ENCODE measurements around the gene ABCF3. TPM values are rescaled to one million over a fixed set of nuclear protein-coding genes. Genes with fewer than 3 reads are reported as not detected.

The ABCF3 gene
- total and polyA plus RNA-seq, 2 of the 13 experiments (the other 11 are each of a cell fraction or from before 2014, with no cell fraction given): 38.8 to 46.5 TPM

DNA sequence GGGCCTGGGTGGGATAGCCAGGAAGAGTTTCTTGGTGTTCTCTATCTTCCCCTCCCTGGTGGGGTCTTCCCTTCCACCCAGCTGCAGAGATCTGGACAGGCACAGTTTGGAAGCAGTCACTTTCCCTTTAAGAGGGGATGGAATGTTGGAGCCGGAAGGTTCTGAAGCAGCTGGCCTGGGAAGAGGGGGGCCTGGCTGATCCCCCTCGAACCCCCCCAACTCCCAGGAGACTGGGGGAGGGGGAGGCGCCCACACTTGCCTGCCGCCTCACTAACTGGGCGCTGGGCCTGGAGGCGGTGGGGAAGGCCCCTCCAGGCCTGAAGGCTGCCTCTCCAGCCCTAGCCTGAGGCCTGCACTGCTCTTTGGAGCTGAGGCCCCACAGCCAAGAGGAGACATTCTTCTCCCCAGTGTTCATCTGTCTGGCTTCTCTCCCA, 29.5 kb upstream of the ABCF3 start (continued):
- TF ChIP-seq SUZ12 (IDR thresholded peaks at IDR 0.05; ENCODE audit: low read depth, low read length): no peak
- TF ChIP-seq, protein P1, sequence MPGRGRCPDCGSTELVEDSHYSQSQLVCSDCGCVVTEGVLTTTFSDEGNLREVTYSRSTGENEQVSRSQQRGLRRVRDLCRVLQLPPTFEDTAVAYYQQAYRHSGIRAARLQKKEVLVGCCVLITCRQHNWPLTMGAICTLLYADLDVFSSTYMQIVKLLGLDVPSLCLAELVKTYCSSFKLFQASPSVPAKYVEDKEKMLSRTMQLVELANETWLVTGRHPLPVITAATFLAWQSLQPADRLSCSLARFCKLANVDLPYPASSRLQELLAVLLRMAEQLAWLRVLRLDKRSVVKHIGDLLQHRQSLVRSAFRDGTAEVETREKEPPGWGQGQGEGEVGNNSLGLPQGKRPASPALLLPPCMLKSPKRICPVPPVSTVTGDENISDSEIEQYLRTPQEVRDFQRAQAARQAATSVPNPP (CRISPR knock-in tag; IDR thresholded peaks at IDR 0.05): no peak
- TF ChIP-seq, protein P2, sequence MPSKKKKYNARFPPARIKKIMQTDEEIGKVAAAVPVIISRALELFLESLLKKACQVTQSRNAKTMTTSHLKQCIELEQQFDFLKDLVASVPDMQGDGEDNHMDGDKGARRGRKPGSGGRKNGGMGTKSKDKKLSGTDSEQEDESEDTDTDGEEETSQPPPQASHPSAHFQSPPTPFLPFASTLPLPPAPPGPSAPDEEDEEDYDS (CRISPR knock-in tag; IDR thresholded peaks at IDR 0.05): no peak; the same call in 1 of the 2 replicates
- TF ChIP-seq, protein P3, sequence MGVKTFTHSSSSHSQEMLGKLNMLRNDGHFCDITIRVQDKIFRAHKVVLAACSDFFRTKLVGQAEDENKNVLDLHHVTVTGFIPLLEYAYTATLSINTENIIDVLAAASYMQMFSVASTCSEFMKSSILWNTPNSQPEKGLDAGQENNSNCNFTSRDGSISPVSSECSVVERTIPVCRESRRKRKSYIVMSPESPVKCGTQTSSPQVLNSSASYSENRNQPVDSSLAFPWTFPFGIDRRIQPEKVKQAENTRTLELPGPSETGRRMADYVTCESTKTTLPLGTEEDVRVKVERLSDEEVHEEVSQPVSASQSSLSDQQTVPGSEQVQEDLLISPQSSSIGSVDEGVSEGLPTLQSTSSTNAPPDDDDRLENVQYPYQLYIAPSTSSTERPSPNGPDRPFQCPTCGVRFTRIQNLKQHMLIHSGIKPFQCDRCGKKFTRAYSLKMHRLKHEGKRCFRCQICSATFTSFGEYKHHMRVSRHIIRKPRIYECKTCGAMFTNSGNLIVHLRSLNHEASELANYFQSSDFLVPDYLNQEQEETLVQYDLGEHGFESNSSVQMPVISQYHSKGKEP (CRISPR knock-in tag; IDR thresholded peaks at IDR 0.05): no peak
- TF ChIP-seq ZNF552 (CRISPR knock-in tag; IDR thresholded peaks at IDR 0.05; ENCODE audit: borderline replicate concordance): no peak
- TF ChIP-seq KLF6 (CRISPR knock-in tag; IDR thresholded peaks at IDR 0.05): no peak
- TF ChIP-seq YY1 (IDR thresholded peaks at IDR 0.05; ENCODE audit: insufficient read depth, insufficient replicate concordance, low read depth, low read length): no peak
- no peak for TF ChIP-seq MZF1 (CRISPR knock-in tag; IDR thresholded peaks at IDR 0.05; ENCODE audit: borderline replicate concordance)
- TF ChIP-seq, protein P4, sequence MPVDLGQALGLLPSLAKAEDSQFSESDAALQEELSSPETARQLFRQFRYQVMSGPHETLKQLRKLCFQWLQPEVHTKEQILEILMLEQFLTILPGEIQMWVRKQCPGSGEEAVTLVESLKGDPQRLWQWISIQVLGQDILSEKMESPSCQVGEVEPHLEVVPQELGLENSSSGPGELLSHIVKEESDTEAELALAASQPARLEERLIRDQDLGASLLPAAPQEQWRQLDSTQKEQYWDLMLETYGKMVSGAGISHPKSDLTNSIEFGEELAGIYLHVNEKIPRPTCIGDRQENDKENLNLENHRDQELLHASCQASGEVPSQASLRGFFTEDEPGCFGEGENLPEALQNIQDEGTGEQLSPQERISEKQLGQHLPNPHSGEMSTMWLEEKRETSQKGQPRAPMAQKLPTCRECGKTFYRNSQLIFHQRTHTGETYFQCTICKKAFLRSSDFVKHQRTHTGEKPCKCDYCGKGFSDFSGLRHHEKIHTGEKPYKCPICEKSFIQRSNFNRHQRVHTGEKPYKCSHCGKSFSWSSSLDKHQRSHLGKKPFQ (CRISPR knock-in tag; IDR thresholded peaks at IDR 0.05; ENCODE audit: insufficient replicate concordance): no peak
- TF ChIP-seq ZNF782 (CRISPR knock-in tag; IDR thresholded peaks at IDR 0.05; ENCODE audit: borderline replicate concordance): no peak
- TF ChIP-seq, protein P5, sequence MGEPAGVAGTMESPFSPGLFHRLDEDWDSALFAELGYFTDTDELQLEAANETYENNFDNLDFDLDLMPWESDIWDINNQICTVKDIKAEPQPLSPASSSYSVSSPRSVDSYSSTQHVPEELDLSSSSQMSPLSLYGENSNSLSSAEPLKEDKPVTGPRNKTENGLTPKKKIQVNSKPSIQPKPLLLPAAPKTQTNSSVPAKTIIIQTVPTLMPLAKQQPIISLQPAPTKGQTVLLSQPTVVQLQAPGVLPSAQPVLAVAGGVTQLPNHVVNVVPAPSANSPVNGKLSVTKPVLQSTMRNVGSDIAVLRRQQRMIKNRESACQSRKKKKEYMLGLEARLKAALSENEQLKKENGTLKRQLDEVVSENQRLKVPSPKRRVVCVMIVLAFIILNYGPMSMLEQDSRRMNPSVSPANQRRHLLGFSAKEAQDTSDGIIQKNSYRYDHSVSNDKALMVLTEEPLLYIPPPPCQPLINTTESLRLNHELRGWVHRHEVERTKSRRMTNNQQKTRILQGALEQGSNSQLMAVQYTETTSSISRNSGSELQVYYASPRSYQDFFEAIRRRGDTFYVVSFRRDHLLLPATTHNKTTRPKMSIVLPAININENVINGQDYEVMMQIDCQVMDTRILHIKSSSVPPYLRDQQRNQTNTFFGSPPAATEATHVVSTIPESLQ (CRISPR knock-in tag; conservative IDR thresholded peaks at IDR 0.05): 0 out of 2 replicates have a peak, but pooled peaks have one; percentile 12
- no peak for TF ChIP-seq MIER2 (CRISPR knock-in tag; IDR thresholded peaks at IDR 0.05)
- TF ChIP-seq RFX1 (IDR thresholded peaks at IDR 0.05): no peak
- TF ChIP-seq, protein P6, sequence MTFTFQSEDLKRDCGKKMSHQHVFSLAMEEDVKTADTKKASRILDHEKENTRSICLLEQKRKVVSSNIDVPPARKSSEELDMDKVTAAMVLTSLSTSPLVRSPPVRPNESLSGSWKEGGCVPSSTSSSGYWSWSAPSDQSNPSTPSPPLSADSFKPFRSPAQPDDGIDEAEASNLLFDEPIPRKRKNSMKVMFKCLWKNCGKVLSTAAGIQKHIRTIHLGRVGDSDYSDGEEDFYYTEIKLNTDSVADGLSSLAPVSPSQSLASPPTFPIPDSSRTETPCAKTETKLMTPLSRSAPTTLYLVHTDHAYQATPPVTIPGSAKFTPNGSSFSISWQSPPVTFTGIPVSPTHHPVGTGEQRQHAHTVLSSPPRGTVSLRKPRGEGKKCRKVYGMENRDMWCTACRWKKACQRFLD (CRISPR knock-in tag; IDR thresholded peaks at IDR 0.05; ENCODE audit: borderline replicate concordance): 0 out of 2 replicates have a peak, but pooled peaks have one; percentile 21
- TF ChIP-seq, protein P7, sequence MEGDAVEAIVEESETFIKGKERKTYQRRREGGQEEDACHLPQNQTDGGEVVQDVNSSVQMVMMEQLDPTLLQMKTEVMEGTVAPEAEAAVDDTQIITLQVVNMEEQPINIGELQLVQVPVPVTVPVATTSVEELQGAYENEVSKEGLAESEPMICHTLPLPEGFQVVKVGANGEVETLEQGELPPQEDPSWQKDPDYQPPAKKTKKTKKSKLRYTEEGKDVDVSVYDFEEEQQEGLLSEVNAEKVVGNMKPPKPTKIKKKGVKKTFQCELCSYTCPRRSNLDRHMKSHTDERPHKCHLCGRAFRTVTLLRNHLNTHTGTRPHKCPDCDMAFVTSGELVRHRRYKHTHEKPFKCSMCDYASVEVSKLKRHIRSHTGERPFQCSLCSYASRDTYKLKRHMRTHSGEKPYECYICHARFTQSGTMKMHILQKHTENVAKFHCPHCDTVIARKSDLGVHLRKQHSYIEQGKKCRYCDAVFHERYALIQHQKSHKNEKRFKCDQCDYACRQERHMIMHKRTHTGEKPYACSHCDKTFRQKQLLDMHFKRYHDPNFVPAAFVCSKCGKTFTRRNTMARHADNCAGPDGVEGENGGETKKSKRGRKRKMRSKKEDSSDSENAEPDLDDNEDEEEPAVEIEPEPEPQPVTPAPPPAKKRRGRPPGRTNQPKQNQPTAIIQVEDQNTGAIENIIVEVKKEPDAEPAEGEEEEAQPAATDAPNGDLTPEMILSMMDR (CRISPR knock-in tag; IDR thresholded peaks at IDR 0.05): no peak
- TF ChIP-seq SYNCRIP (IDR thresholded peaks at IDR 0.05; ENCODE audit: insufficient read depth, low read depth, low read length): no peak
- TF ChIP-seq ZSCAN29 (CRISPR knock-in tag; conservative IDR thresholded peaks at IDR 0.05): no peak; the same call in 1 of the 2 replicates
- no peak for TF ChIP-seq GTF2F1 (IDR thresholded peaks at IDR 0.05; ENCODE audit: low read length)
- no peak for TF ChIP-seq NRL (CRISPR knock-in tag; IDR thresholded peaks at IDR 0.05; ENCODE audit: borderline replicate concordance)
- no peak for TF ChIP-seq SKI (IDR thresholded peaks at IDR 0.05; ENCODE audit: partially characterized antibody)
- TF ChIP-seq ZNF251 (CRISPR knock-in tag; IDR thresholded peaks at IDR 0.05): no peak

Measured in HepG2 (cell line).